Activated T-helper 1 cell treated with anti-CD3 and anti-CD28 coated beads, Interleukin-12 subunit alpha, Interleukin-12 subunit beta, Interleukin-2, Interleukin-4 antibody, amounts not matched to agents 30 ng/mL and 10 ng/mL and 1 ng/mL, durations not matched to agents 14 hours and 24 hours and 36 hours (primary cell): ENCODE results near the gene MCU. TPM values are rescaled to one million over a fixed set of nuclear protein-coding genes. Genes with fewer than 3 reads are reported as not detected.
"Not testable (repeated sequence)": the region's sequence is repeated elsewhere in the genome, so short reads cannot be mapped to it uniquely, and the experiment has no call there.

Experiments
- DNase-seq: peaks from one replicate; pipeline ENCODE4 v3.0.0; 2021; ENCODE audit warnings: low spot score
- H3K27ac Mint-ChIP-seq: one replicate; pipeline ENCODE4 v1.8.0; 2021; ENCODE audit warnings: mild to moderate bottlenecking, mixed read lengths
- H3K27me3 Mint-ChIP-seq: one replicate; pipeline ENCODE4 v1.8.0; 2022; ENCODE audit warnings: mild to moderate bottlenecking, moderate library complexity, mixed read lengths; ENCODE audit not compliant: insufficient read depth
- H3K36me3 Mint-ChIP-seq: one replicate; pipeline ENCODE4 v1.8.0; 2021; ENCODE audit warnings: low read depth, mixed read lengths
- H3K4me1 Mint-ChIP-seq: one replicate; pipeline ENCODE4 v1.8.0; 2021; ENCODE audit warnings: low read depth, mixed read lengths
- H3K4me3 Mint-ChIP-seq: one replicate; pipeline ENCODE4 v1.8.0; 2021; ENCODE audit warnings: mild to moderate bottlenecking, moderate library complexity, mixed read lengths
- H3K9me3 Mint-ChIP-seq: one replicate; pipeline ENCODE4 v1.8.0; 2021; ENCODE audit warnings: mixed read lengths
- intact Hi-C: fragments of 100-400 bp; cut with micrococcal nuclease; formaldehyde crosslinking; loops from one replicate; pipeline ENCODE4 v1.15.1; 2024
- total RNA-seq: library from RNA; stranded (reverse); gene quantifications from 2 replicates; pipeline ENCODE4 v1.2.3, GENCODE V29; 2022

Gene MCU
- total RNA-seq, 1 donor from 2014 or later, result 17.5 TPM

DNA sequence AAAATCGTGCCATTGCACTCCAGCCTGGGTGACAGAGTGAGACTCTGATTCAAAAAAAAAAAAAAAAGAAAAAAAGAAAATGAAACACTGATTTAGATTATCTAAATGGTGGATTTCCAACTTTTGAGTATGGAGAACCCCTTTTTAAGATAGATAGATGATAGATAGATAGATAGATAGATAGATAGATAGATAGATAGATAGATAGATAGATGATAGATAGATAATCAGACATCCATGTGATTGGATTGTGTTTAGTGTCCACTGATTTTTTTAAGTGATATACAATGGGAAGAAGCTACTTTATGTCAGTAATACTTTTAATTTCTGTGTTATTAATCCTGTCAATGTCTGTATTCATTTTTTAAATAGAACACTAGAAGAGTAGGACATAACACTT is 207.6 kb downstream of the MCU start:
- no peak overlapping the region for H3K27ac Mint-ChIP-seq
- H3K36me3 Mint-ChIP-seq, result no peaks in the 10 kb centered on the region
- no peak for DNase-seq

DNA sequence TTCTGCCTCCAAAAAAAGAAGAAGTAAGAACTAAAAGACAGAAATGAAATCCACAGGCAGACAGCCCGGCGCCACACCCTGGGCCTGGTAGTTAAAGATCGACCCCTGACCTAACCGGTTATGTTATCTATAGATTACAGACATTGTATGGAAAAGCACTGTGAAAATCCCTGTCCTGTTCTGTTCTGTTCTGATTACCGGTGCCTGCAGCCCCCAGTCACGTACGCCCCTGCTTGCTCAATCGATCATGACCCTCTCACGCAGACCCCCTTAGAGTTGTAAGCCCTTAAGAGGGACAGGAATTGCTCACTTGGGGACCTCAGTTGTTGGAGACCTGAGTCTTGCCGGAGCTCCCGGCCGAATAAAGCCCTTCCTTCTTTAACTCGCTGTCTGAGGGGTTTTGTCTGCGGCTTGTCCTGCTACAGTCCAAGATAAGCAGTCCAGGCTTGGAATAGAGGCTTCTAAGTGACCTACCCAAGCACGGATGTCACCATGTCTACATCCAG is 212.1 kb downstream of the MCU start:
- DNase-seq, H3K27ac Mint-ChIP-seq, H3K9me3 Mint-ChIP-seq, intact Hi-C loops, H3K27me3 Mint-ChIP-seq, H3K4me3 Mint-ChIP-seq, H3K36me3 Mint-ChIP-seq, H3K4me1 Mint-ChIP-seq: not testable (repeated sequence)

More for the DNA sequence above, 207.6 kb downstream of the MCU start:
- Mint-ChIP-seq H3K4me3 (no peak overlapping the region), H3K4me1 (no peaks in the 10 kb centered on the region), H3K27me3 (peaks cover 4% of the 10 kb centered on the region), H3K9me3 (no peaks in the 10 kb centered on the region)
- intact Hi-C loops, result no loop called here

DNA sequence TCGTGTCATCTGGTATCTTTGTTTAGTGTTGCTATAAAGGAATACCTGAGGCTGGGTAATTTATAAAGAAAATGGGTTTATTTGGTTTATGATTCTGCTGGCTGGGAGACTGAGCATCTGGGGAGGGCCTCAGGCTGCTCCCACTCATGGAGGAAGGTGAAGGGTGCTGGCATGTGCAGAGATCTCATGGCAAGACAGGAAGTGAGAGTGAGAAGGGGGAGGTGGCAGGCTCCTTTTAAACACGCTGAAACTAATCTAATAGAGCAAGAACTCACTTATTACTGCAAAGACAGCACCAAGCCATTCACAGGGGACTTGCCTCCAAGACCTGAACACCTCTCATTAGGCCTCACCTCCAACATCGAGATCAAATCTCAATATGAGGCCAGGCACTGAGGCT is 212.9 kb downstream of the MCU start:
- intact Hi-C loops, result no loop called here
- Mint-ChIP-seq H3K9me3 (no peaks in the 10 kb centered on the region), H3K4me3 (no peak overlapping the region), H3K27me3 (peaks cover 5% of the 10 kb centered on the region), H3K4me1 (no peaks in the 10 kb centered on the region), H3K27ac (peak overlapping the region; percentile 19), H3K36me3 (no peaks in the 10 kb centered on the region)
- no peak for DNase-seq

DNA sequence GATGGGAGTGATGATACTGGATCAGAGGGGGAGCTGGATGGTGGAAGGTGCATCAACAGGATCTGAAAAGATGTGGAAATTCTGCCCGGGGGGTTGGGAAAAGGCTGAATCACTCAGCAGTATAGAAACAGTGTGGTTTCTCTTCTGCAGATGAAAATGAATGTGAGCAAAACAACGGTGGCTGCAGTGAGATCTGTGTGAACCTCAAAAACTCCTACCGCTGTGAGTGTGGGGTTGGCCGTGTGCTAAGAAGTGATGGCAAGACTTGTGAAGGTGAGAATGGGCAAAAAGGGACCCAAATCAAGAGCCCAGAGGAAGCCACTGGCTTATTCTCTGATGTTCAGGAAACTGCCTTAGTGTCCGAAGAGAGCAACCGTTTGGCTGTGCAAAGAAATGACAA is 214.5 kb downstream of the MCU start:
- no peaks in the 10 kb centered on the region for H3K4me1 Mint-ChIP-seq
- no peak overlapping the region for H3K4me3 Mint-ChIP-seq
- no peak for DNase-seq

DNA sequence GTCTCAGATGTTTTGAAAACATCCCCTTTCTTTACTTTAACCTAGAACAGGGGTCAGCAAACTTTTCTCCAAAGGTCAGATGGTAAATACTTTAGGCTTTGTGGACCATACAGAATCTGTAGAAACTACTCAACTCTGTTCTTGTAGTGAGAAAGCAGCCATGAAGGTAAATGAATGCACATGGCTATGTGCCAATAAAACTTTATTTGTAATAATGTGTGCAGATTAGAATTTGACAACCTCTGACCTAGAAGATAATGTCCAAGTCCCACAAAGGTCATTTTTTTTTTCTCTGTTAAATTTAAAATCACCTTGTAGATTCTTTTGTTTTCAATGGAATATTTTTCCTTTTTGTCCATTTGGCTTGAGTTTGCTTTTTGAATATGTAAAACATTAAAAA is 218.8 kb downstream of the MCU start:
- Mint-ChIP-seq H3K36me3 (no peaks in the 10 kb centered on the region), H3K27me3 (peaks cover 6% of the 10 kb centered on the region), H3K4me1 (no peaks in the 10 kb centered on the region), H3K27ac (no peak overlapping the region), H3K9me3 (no peaks in the 10 kb centered on the region), H3K4me3 (no peak overlapping the region)
- intact Hi-C loops, result no loop called here
- no peak for DNase-seq

More for the DNA sequence above, 214.5 kb downstream of the MCU start:
- Mint-ChIP-seq H3K9me3 (no peaks in the 10 kb centered on the region), H3K36me3 (no peaks in the 10 kb centered on the region), H3K27me3 (peaks cover 8% of the 10 kb centered on the region), H3K27ac (no peak overlapping the region)
- intact Hi-C loops, result no loop called here

DNA sequence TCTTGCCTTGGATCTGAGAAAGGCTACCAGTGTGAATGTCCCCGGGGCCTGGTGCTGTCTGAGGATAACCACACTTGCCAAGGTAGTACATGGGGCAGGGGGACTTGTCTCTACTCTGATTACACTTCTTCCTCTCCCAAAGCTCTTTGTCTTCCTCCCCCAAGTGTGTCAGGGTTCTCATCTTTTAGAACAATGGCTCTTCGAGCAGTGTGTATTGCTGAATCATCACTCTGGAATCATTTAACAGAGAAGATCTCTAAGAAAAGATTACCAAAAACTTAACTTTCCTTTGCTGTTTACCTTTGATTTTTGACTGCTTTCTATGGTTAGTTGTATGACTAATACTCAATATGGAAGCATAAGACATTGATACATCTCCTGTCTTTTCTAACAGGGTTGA is 219.8 kb downstream of the MCU start:
- Mint-ChIP-seq H3K27ac (no peak overlapping the region), H3K4me1 (no peaks in the 10 kb centered on the region), H3K36me3 (no peaks in the 10 kb centered on the region), H3K9me3 (no peaks in the 10 kb centered on the region), H3K27me3 (peaks cover 6% of the 10 kb centered on the region), H3K4me3 (no peak overlapping the region)
- intact Hi-C loops, result no loop called here
- DNase-seq, result no peak

DNA sequence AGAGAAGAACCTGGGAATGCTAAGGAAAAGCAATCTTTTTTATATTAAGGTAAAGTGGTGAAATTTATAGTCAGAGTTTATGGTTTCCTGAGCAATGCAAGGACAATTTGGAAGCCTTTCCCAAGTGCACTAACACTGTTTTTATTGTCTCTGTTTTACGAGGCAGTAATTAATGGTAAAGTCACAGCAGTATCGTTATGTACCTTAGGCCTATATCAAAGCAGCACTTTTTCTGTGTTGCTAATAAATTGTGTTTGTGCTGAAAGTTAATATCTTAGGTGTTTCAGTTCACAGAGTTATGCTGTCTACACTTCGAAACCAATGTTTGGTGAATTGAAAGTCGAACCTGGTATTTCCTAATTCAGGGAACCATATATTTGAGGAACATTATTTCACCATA is 220.8 kb downstream of the MCU start:
- DNase-seq, result no peak
- H3K36me3 Mint-ChIP-seq, result no peaks in the 10 kb centered on the region
- no peak overlapping the region for H3K27ac Mint-ChIP-seq
- H3K9me3 Mint-ChIP-seq, result no peaks in the 10 kb centered on the region
- intact Hi-C loops, result no loop called here
- H3K4me1 Mint-ChIP-seq, result no peaks in the 10 kb centered on the region
- H3K27me3 Mint-ChIP-seq, result peaks cover 6% of the 10 kb centered on the region
- H3K4me3 Mint-ChIP-seq, result no peak overlapping the region

DNA sequence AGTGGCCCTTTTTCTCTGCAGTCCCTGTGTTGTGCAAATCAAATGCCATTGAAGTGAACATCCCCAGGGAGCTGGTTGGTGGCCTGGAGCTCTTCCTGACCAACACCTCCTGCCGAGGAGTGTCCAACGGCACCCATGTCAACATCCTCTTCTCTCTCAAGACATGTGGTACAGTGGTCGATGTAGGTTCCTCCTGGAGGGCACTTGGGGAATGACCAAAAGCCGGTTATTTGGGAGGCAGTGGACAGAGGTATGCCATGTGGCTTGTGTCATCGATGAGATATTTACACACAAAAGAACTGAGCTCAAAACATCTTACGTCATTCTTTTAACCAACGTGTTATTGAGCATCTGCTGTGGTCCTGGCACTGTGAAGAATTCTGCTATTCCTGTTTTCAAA is 221.3 kb downstream of the MCU start:
- Mint-ChIP-seq H3K4me1 (no peaks in the 10 kb centered on the region), H3K27me3 (peaks cover 5% of the 10 kb centered on the region), H3K27ac (no peak overlapping the region), H3K36me3 (no peaks in the 10 kb centered on the region), H3K9me3 (no peaks in the 10 kb centered on the region), H3K4me3 (no peak overlapping the region)
- intact Hi-C loops, result no loop called here
- no peak for DNase-seq

DNA sequence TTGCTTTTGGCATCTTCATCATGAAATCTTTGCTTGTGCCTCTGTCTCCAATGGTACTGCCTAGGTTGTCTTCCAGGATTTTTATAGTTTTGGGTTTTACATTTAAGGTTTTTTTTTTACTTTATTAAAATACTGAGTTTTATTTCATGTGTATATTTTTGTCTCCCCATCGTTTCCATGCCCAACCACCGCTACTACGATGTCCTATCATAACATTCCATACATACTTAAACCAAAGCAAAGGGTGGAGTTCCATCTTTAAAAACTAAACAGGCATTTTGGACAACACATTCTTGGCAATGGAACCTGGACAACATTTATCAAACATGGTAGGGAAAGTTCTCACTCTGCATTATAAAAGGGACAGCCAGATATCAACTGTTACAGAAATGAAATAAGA is 225.3 kb downstream of the MCU start:
- H3K4me3 Mint-ChIP-seq, H3K4me1 Mint-ChIP-seq, H3K9me3 Mint-ChIP-seq, H3K27ac Mint-ChIP-seq, H3K36me3 Mint-ChIP-seq, intact Hi-C loops, DNase-seq: not testable (repeated sequence)
- peaks cover 18% of the 10 kb centered on the region for H3K27me3 Mint-ChIP-seq

DNA sequence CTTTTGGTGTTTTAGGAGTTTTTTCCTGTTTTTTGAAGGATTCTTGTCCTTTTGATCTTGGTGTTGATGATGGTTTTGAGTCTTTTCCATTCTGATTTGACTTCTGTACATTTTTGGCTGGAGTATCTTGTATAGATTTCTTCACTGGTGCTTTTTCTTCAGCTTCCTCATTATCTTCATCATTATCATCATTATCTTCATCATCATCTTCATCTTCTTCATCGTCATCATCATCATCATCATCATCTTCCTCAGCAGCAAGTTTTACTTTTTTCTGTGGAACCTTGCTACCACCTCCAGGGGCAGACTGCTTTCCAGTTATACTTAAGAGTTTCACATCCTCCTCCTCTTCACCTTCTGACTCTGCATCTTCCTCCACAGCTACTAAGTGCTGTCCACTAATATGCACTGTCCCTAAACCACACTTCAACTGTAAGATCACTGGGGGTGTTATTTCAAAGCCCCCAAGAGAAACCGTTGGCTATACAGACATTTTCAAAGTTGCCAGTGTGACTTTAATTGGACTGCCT is 225.9 kb downstream of the MCU start:
- H3K27ac Mint-ChIP-seq, intact Hi-C loops, H3K4me3 Mint-ChIP-seq, H3K9me3 Mint-ChIP-seq, DNase-seq, H3K36me3 Mint-ChIP-seq, H3K4me1 Mint-ChIP-seq: not testable (repeated sequence)
- peaks cover 20% of the 10 kb centered on the region for H3K27me3 Mint-ChIP-seq

DNA sequence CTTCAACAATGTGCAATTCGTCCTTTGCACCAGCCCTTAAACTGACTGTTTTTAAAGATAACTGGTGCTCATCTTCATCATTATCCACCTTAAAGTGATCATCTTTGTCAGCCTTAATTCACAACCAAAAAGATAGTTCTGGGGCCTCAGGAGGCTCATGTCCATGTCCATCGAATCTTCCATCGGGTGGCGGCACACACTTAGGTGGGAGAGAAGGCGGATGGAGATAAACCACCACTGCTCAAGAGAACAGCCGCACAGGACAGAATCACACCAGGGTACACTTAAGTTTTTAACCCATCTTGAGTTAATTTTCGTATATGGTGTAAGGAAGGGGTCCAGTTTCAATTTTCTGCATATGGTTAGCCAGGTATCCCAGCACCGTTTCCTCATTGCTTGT is 226.4 kb downstream of the MCU start:
- Mint-ChIP-seq H3K27me3 (peaks cover 20% of the 10 kb centered on the region), H3K9me3 (peaks cover 10% of the 10 kb centered on the region), H3K27ac (no peak overlapping the region), H3K36me3 (no peaks in the 10 kb centered on the region), H3K4me1 (no peaks in the 10 kb centered on the region), H3K4me3 (no peak overlapping the region)
- no peak for DNase-seq
- intact Hi-C loops, result no loop called here

DNA sequence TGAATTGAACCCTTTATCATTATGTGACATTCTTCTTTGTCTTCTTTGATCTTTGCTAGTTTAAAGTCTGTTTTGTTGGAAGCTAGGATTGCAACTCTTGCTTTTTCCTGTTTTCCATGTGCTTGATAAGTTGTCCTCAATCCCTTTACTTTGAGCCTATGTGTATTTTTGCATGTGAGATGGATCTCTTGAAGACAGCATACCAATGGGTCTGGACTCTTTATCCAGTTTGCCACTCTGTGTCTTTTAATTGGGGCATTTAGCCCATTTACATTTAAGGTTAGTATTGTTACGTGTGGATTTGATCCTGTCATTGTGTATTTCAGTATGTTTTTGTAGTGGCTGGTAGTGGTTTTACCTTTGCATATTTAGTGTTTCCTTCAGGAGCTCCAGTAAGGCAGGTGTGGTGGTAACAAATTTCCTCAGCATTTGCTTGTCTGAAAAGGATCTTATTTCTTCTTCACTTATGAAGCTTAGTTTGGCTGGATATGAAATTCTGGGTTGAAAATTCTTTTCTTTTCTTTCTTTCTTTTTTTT is 229.3 kb downstream of the MCU start:
- peaks cover 20% of the 10 kb centered on the region for H3K27me3 Mint-ChIP-seq
- DNase-seq, H3K36me3 Mint-ChIP-seq, H3K4me3 Mint-ChIP-seq, intact Hi-C loops, H3K9me3 Mint-ChIP-seq, H3K4me1 Mint-ChIP-seq, H3K27ac Mint-ChIP-seq: not testable (repeated sequence)

DNA sequence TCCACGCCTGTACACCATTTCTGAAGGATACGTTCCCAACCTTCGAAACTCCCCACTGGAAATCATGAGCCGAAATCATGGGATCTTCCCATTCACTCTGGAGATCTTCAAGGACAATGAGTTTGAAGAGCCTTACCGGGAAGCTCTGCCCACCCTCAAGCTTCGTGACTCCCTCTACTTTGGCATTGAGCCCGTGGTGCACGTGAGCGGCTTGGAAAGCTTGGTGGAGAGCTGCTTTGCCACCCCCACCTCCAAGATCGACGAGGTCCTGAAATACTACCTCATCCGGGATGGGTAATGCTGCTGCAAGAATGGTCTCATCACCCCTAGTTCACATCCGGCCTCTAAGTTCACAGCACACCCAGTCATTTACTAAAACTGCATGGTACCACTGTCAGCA is 232.4 kb downstream of the MCU start:
- H3K9me3 Mint-ChIP-seq, result peaks cover 10% of the 10 kb centered on the region
- H3K4me1 Mint-ChIP-seq, result no peaks in the 10 kb centered on the region
- no peak overlapping the region for H3K4me3 Mint-ChIP-seq
- peaks cover 16% of the 10 kb centered on the region for H3K27me3 Mint-ChIP-seq
- no peak overlapping the region for H3K27ac Mint-ChIP-seq
- intact Hi-C loops, result no loop called here
- no peaks in the 10 kb centered on the region for H3K36me3 Mint-ChIP-seq
- no peak for DNase-seq

DNA sequence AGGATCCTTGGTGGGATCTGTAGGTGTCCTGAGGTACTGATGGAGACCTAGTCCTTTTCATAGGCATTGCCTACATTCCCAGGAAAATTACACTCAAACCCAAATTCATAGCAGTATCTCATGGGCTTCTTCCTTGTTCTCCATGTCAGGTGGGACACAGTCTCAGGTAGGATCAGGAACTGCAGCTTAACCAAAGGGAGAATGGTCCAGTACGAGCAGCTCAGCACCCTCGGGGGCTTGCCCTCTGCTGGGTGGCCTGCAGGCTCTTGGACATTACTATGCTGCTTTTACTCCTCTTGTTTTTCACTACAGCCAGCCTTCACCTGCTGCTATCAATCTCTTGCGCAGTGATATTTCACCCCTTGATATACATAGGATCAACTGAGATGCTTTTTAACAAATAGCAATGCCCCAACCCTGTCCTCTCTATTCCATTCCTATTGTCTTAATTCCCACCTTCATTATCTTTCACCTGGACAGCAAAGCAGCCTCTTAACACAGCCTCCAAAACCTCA is 234.1 kb downstream of the MCU start:
- no peaks in the 10 kb centered on the region for H3K36me3 Mint-ChIP-seq
- intact Hi-C loops, result no loop called here
- peaks cover 3% of the 10 kb centered on the region for H3K9me3 Mint-ChIP-seq
- no peaks in the 10 kb centered on the region for H3K4me1 Mint-ChIP-seq
- no peak overlapping the region for H3K4me3 Mint-ChIP-seq
- peaks cover 2% of the 10 kb centered on the region for H3K27me3 Mint-ChIP-seq
- no peak overlapping the region for H3K27ac Mint-ChIP-seq
- no peak for DNase-seq
